GM13976 (cell line): ENCODE results near the gene CDH23.

Experiments used
- DNase-seq: peaks from one replicate; pipeline ENCODE4 v3.0.0; 2012; ENCODE audit warnings: low spot score
- in situ Hi-C: fragments of 300-500 bp; cut with MboI; formaldehyde crosslinking; loops from one replicate; pipeline ENCODE4 v1.12.0; 2022; ENCODE audit warnings: low sequenced_read_pairs, mixed read lengths, inconsistent platforms; ENCODE audit not compliant: unreplicated experiment
- TF ChIP-seq, protein P1 (sequence below): IDR thresholded peaks from 2 replicates; pipeline ENCODE4 v1.5.1; 2012; ENCODE audit warnings: borderline replicate concordance, mild to moderate bottlenecking; ENCODE audit not compliant: insufficient read depth; ENCODE audit errors: extremely low read depth, missing control alignments, control extremely low read depth

The CDH23 gene

DNA sequence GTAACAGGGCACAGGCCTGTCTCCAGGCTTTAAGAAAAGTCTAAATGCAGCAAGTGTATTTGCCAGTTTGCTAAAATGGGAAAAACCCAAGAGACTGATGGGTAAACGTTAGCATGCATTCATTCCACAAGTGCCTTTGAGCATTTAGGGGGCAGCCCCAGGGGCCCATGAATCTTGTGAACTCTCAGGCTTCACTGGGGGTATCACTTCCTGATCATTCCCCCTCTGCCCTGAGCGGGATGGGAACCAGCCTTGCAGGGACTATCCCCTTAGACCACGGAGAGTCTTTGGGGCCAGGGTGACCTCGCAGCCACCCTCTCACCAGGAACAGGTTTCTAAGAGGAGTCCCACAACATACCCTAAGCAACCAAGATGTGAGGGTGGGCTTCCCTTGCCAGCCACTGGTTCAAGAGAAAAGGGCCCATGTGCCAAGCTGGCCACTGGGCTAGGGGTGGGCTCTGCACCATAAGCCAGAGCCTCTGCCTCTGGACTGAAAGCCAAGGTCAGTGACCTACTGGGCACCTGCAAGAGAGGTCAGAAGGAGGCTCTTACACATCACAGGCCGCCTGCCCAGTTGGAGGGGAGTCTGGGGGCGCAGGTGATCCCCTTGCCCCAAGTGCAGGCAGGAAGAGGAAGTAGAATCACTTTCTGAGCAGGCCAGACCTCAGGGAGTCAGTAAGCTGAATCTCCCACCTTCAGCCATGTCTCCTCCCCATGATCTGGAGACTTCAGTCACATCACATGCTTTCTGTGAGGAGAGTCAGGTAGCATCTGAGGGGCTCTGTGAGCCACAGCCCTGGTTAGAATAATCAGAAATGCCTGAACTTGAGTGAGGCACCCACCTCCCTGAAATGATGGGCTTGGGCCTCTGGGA, 247.8 kb downstream of the CDH23 start:
- in situ Hi-C loops: no loop called here
- DNase-seq: peak; percentile 70
- TF ChIP-seq, protein P1, sequence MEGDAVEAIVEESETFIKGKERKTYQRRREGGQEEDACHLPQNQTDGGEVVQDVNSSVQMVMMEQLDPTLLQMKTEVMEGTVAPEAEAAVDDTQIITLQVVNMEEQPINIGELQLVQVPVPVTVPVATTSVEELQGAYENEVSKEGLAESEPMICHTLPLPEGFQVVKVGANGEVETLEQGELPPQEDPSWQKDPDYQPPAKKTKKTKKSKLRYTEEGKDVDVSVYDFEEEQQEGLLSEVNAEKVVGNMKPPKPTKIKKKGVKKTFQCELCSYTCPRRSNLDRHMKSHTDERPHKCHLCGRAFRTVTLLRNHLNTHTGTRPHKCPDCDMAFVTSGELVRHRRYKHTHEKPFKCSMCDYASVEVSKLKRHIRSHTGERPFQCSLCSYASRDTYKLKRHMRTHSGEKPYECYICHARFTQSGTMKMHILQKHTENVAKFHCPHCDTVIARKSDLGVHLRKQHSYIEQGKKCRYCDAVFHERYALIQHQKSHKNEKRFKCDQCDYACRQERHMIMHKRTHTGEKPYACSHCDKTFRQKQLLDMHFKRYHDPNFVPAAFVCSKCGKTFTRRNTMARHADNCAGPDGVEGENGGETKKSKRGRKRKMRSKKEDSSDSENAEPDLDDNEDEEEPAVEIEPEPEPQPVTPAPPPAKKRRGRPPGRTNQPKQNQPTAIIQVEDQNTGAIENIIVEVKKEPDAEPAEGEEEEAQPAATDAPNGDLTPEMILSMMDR: no peak

DNA sequence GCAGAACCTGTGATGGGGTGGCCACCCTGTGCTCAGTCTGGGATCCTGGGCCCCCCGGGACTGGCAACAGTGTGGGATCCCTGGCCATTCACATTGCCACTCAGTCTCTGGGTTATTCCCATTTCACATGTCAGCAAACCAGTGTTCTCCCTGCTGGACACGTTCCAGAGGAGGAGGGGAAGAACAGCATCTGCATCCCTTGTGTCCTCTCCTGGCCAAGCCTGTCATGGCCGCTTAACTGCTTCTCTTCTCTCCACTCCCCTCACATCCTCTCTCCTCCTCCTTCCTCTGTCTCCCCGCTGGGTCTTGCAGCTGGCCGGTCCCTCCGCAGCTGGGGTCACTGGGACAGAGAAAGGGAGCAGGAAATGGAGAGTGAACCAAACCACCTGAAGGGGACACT, 248.5 kb downstream of the CDH23 start:
- TF ChIP-seq, protein P1: no peak
- in situ Hi-C loops: no loop called here
- no peak for DNase-seq

DNA sequence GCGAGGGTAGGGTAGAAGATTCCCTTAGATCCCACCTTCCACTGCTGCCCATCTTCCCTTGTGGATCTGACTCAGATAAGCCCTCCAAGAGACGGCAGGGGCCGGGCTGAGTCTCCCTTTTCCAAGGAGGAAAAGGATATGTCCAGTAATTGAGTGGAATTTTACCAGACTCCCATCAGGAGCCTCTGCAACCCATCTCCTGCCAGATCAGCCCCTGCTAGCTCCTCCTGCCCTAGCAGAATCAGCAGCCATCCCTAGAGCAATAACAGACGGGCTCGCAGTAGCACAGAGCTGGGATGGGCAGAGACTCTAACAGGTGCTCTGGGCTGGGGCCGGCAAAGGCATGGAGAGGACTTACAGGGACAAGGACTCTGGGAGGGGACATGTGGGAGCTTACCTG, 249.3 kb downstream of the CDH23 start:
- DNase-seq: no peak
- TF ChIP-seq, protein P1: no peak
- in situ Hi-C loops: no loop called here

DNA sequence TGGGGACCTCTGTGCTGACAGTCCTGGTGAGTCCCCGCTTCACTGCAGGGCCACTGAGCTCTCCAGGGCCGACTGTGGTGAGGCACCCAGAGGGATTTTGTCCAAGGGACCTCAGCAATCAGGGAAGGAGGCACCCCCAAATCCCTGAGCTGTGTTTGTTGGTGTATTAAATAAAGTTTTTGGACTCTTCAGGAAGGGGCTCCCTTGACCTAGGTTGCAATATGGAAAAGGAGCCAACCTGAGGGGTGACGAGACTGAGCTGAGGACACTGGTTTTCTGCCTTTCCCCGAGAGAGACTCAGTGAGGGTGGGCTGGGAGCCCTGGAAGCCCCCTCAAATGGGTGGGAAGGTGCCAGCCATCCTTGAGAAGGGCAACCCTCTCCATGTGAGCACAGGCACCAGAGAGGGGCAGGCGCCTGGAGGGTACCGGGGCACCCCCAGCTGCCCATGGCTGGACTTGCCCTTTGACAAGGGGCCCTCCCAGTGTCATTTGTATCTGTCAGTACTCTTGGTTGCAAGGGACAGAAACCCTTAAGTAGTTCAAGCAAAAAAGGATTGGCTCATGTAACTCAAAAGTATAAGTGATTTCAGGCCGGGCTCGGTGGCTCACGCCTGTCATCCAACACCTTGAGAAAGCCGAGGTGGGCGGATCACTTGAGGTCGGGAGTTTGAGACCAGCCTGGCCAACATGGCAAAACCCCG, 250.0 kb downstream of the CDH23 start:
- TF ChIP-seq, protein P1: no peak
- in situ Hi-C loops: no loop called here
- DNase-seq: no peak

DNA sequence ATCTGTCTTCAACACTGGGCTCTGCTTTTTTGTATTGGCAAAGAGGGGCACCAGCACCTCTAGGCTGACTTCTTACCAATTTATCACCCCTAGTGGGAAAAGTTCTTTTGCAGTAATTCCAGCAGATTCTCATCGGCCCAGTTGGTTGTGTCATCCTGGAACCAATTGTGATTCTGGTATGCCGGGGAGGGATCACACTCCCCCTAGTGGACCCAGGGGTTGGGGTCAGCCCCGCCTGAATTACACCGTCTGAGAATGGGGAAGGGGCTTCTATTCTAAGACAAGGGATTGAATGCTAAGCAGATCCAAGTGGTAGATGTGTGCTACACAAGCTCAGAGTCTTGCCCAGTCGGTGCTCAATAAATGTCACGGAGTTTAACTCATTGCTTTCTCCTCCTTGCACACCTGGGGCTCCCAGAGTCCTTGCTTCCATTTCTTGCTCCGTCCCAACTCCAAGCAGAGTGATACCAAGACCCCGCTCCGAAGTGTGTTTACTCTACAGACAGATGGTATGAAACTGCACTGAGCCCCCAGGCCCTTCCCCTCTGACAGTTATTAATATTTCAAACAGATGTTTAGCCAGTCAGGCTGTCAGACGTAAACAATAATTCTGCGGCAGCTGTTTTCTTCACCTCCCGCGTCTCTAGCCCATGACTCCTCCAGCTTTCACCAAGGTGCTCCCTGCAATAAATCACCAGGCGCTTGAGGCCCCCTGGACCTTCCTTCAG, 251.0 kb downstream of the CDH23 start:
- DNase-seq: no peak
- in situ Hi-C loops: no loop called here
- TF ChIP-seq, protein P1: no peak

DNA sequence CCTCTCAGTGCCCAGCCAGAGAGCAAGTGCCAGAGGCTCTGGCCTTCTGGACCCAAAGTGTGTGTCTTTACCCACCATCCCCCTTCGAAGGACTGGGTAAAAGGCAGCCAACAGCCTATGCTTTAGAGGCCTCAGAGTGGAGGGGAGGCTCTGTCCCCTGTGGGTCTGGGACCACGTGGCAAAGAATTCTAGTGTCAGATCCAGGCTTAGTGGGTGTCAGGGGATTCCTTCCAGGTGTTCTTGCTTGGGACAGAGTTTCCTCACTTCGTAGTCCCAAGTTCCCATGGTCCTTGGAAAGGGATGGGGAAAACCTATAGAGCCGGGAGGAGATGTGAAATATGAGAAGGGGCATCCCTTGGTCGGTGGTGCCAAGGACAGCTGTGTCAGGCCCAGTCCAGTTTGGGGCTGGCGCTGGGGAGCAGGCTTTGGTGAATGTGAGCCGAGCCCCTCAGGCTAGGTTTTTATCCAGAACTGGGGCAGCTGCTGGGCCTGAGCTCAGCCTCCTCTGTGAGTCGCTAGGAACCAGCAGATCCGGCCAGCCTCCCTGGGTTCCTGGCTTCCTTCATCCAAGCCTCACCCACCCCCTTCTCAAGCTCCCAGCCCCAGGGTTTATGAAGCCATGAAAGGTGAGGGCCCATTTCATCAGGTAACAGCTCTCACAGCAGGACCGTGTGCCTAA, 251.7 kb downstream of the CDH23 start:
- in situ Hi-C loops: no loop called here
- TF ChIP-seq, protein P1: no peak
- DNase-seq: no peak
